ENCODE data around the gene NRIP2. TPM values are rescaled to one million over a fixed set of nuclear protein-coding genes. Genes with fewer than 3 reads are reported as not detected.

The NRIP2 gene
- total RNA-seq, 2 experiments from 2014 or later, result not detected

- no TSS peak for BruUV-seq (replicated peaks)
- DNase-seq (ENCODE audit: low spot score), result no peak
- POLR2A ChIA-PET, result no interaction called here
- peaks cover 88% of the 10 kb centered on the region for H3K36me3 ChIP-seq (ENCODE audit: insufficient read depth, low read length)
- CTCF ChIA-PET (ENCODE audit: unreplicated experiment), result no interaction called here
- H3K4me3 ChIP-seq (ENCODE audit: low read depth, low read length, poor library complexity, severe bottlenecking), result no peak overlapping the region
- H4K20me1 ChIP-seq (ENCODE audit: insufficient read depth, low read length), result no peaks in the 10 kb centered on the region
- no peak overlapping the region for H3K27ac ChIP-seq (ENCODE audit: low read depth, low read length, poor library complexity, severe bottlenecking)
- H3K4me1 ChIP-seq (ENCODE audit: insufficient read depth, low read length, poor library complexity, severe bottlenecking), result no peaks in the 10 kb centered on the region
- no peaks in the 10 kb centered on the region for H3K9me3 ChIP-seq (ENCODE audit: low read length)
- no peak overlapping the region for H2AFZ ChIP-seq (ENCODE audit: low read length)
- peaks cover 2% of the 10 kb centered on the region; the same call in 1 of the 2 replicates for H3K79me2 ChIP-seq (ENCODE audit: insufficient read depth, low read depth, low read length)
- no peak for TF ChIP-seq CTCF (conservative IDR thresholded peaks at IDR 0.05; ENCODE audit: low read length)
- no peak for TF ChIP-seq EZH2phosphoT487 (IDR thresholded peaks at IDR 0.05; ENCODE audit: borderline replicate concordance, low read depth, low read length)
- no peak overlapping the region for H3K4me2 ChIP-seq (ENCODE audit: low read length)
- no peaks in the 10 kb centered on the region for H3K9me2 ChIP-seq (ENCODE audit: insufficient read depth, low read length)
- intact Hi-C loops (cut with micrococcal nuclease; ENCODE audit: unreplicated experiment), result no loop called here
Measured at GRCh38 chr12:2820432-2820831, 14.4 kb downstream of the NRIP2 start.

DNA sequence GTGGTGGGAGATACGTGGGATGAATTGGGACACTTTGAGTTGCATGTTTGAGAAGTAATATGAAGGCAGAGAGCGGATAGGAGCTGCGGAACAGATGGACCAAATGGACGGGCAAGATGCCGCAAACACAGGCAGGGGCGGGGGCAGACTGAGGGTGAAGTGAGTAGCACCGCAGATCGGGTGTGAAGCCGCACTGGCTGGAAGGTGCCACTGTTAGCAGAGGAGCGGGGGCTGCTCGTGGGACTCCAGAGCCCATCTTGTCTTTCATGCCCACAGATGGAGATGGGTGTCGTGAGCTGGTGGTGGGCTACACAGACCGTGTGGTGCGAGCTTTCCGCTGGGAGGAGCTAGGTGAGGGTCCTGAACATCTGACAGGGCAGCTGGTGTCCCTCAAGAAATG is 15.0 kb downstream of the NRIP2 start:
- Histone ChIP-seq H3K4me2 (ENCODE audit: low read length) (no peak overlapping the region), H3K9me2 (ENCODE audit: insufficient read depth, low read length) (no peaks in the 10 kb centered on the region), H3K4me3 (ENCODE audit: low read depth, low read length, poor library complexity, severe bottlenecking) (no peak overlapping the region), H4K20me1 (ENCODE audit: insufficient read depth, low read length) (no peaks in the 10 kb centered on the region), H3K36me3 (ENCODE audit: insufficient read depth, low read length) (peaks cover 88% of the 10 kb centered on the region), H3K27ac (ENCODE audit: low read depth, low read length, poor library complexity, severe bottlenecking) (no peak overlapping the region), H3K4me1 (ENCODE audit: insufficient read depth, low read length, poor library complexity, severe bottlenecking) (no peaks in the 10 kb centered on the region), H3K79me2 (ENCODE audit: insufficient read depth, low read depth, low read length) (peaks cover 8% of the 10 kb centered on the region; the same call in 1 of the 2 replicates), H2AFZ (ENCODE audit: low read length) (no peak overlapping the region), H3K9me3 (ENCODE audit: low read length) (no peaks in the 10 kb centered on the region)
- no TSS peak for BruUV-seq (replicated peaks)
- intact Hi-C loops (cut with micrococcal nuclease; ENCODE audit: unreplicated experiment), result no loop called here
- POLR2A ChIA-PET, result no interaction called here
- CTCF ChIA-PET (ENCODE audit: unreplicated experiment), result no interaction called here
- no peak for TF ChIP-seq EZH2phosphoT487 (IDR thresholded peaks at IDR 0.05; ENCODE audit: borderline replicate concordance, low read depth, low read length)
- TF ChIP-seq CTCF (conservative IDR thresholded peaks at IDR 0.05; ENCODE audit: low read length), result no peak
- no peak for DNase-seq (ENCODE audit: low spot score)

- DNase-seq (ENCODE audit: low spot score), result peak; percentile 82
- intact Hi-C loops (cut with micrococcal nuclease; ENCODE audit: unreplicated experiment), result loop anchor here (2.0 kb wide), 1 partner anchor 63 kb away; the partner anchor contains the start of genes FOXM1 and RHNO1
Measured at GRCh38 chr12:2813214-2814185, 21.3 kb downstream of the NRIP2 start.

More at GRCh38 chr12:2813214-2814185, 21.3 kb downstream of the NRIP2 start:
- H2AFZ ChIP-seq (ENCODE audit: low read length), result peak overlapping the region; percentile 42; the same call in 1 of the 2 replicates
- peak overlapping the region; percentile 84 for H3K4me3 ChIP-seq (ENCODE audit: low read depth, low read length, poor library complexity, severe bottlenecking)
- H4K20me1 ChIP-seq (ENCODE audit: insufficient read depth, low read length), result no peaks in the 10 kb centered on the region
- peak overlapping the region; percentile 73 for H3K27ac ChIP-seq (ENCODE audit: low read depth, low read length, poor library complexity, severe bottlenecking)
- TF ChIP-seq CTCF (conservative IDR thresholded peaks at IDR 0.05; ENCODE audit: low read length) (peak; percentile 87), EZH2phosphoT487 (IDR thresholded peaks at IDR 0.05; ENCODE audit: borderline replicate concordance, low read depth, low read length) (no peak)
- H3K4me2 ChIP-seq (ENCODE audit: low read length), result peak overlapping the region; percentile 98
- H3K79me2 ChIP-seq (ENCODE audit: insufficient read depth, low read depth, low read length), result peaks cover 36% of the 10 kb centered on the region
- no TSS peak for BruUV-seq (replicated peaks)
- POLR2A ChIA-PET, result interaction anchor here (1.2 kb wide), 1 partner anchor 23 kb away, joined by 3 read pairs; no protein-coding TSS in a partner anchor
- CTCF ChIA-PET (ENCODE audit: unreplicated experiment), result no interaction called here
- H3K36me3 ChIP-seq (ENCODE audit: insufficient read depth, low read length), result peaks cover 38% of the 10 kb centered on the region
- no peaks in the 10 kb centered on the region for H3K9me3 ChIP-seq (ENCODE audit: low read length)
- H3K4me1 ChIP-seq (ENCODE audit: insufficient read depth, low read length, poor library complexity, severe bottlenecking), result peaks cover 16% of the 10 kb centered on the region
- no peaks in the 10 kb centered on the region for H3K9me2 ChIP-seq (ENCODE audit: insufficient read depth, low read length)
